ENCODE data around the gene FNTB. TPM values are rescaled to one million over a fixed set of nuclear protein-coding genes. Genes with fewer than 3 reads are reported as not detected.

The FNTB gene
- total RNA-seq, 1 donor, result 12.7 TPM

DNA sequence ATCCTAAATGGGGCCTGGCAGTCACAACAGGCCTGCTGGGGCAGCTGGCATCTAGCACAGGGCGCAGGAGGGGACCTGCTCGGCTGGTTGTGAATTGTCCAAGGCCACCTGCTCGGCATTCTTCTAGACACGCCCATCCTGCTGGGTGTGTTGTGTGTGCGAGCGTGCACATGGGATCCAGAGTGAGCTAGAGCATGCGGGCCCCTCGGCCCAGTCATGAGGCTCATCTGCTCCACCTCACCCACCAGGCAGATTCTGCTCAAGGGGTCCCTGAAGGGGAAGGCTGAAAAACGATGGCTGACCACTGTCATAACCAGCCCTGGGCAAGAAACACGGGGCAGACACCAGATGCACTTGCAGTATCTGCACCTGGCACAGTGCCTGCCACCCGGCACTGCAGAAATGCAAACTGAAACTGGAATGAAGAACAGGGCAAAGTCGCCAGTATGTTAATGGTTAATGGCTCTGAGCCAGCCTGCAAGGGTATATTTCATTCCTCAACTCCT, 83.8 kb downstream of the FNTB start:
- Histone ChIP-seq H3K27ac (ENCODE audit: low read depth, low read length) (no peak overlapping the region), H3K36me3 (ENCODE audit: insufficient read depth, low read length) (peaks cover 25% of the 10 kb centered on the region), H3K4me2 (ENCODE audit: insufficient read depth, low read length) (no peak overlapping the region), H3K4me1 (ENCODE audit: insufficient read depth, low read length) (no peaks in the 10 kb centered on the region), H2AFZ (ENCODE audit: low read length) (no peak overlapping the region), H4K20me1 (ENCODE audit: insufficient read depth, low read length) (peaks cover 21% of the 10 kb centered on the region), H3K4me3 (ENCODE audit: insufficient read depth, low read length) (no peak overlapping the region), H3K9me3 (ENCODE audit: low read depth, low read length) (no peaks in the 10 kb centered on the region), H3K27me3 (ENCODE audit: insufficient read depth, low read length) (no peaks in the 10 kb centered on the region), H3K79me2 (ENCODE audit: insufficient read depth, low read length) (peaks cover 17% of the 10 kb centered on the region)
- DNase-seq (ENCODE audit: insufficient read length, low spot score, missing footprints), result no peak
- TF ChIP-seq, protein P1, sequence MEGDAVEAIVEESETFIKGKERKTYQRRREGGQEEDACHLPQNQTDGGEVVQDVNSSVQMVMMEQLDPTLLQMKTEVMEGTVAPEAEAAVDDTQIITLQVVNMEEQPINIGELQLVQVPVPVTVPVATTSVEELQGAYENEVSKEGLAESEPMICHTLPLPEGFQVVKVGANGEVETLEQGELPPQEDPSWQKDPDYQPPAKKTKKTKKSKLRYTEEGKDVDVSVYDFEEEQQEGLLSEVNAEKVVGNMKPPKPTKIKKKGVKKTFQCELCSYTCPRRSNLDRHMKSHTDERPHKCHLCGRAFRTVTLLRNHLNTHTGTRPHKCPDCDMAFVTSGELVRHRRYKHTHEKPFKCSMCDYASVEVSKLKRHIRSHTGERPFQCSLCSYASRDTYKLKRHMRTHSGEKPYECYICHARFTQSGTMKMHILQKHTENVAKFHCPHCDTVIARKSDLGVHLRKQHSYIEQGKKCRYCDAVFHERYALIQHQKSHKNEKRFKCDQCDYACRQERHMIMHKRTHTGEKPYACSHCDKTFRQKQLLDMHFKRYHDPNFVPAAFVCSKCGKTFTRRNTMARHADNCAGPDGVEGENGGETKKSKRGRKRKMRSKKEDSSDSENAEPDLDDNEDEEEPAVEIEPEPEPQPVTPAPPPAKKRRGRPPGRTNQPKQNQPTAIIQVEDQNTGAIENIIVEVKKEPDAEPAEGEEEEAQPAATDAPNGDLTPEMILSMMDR (IDR thresholded peaks at IDR 0.05; ENCODE audit: extremely low read depth, low read depth, low read length), result no peak

DNA sequence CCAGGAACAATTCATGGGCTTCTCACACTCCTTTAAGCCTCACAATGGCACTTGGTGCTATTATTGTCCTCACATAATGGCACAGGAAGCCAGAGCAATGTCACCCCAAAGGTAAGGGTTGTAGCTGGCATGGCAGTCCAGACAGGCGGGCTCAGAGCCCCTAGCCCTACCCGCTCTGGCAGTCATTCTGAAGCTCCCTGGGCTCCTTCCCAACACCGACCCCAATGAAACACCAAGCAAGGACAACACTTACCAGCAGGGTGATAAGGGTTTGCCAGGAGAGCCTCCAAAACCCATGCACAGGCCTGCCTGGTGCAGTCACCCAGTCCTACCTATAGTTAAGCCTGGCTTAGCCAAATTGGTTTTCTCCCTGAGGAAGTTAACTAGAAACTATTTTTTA, 84.8 kb downstream of the FNTB start:
- TF ChIP-seq, protein P1 (IDR thresholded peaks at IDR 0.05; ENCODE audit: extremely low read depth, low read depth, low read length), result no peak
- H3K9me3 ChIP-seq (ENCODE audit: low read depth, low read length), result no peaks in the 10 kb centered on the region
- H4K20me1 ChIP-seq (ENCODE audit: insufficient read depth, low read length), result peaks cover 22% of the 10 kb centered on the region
- H3K4me1 ChIP-seq (ENCODE audit: insufficient read depth, low read length), result no peaks in the 10 kb centered on the region
- H2AFZ ChIP-seq (ENCODE audit: low read length), result no peak overlapping the region
- H3K27ac ChIP-seq (ENCODE audit: low read depth, low read length), result no peak overlapping the region
- peaks cover 22% of the 10 kb centered on the region for H3K79me2 ChIP-seq (ENCODE audit: insufficient read depth, low read length)
- no peak overlapping the region for H3K4me2 ChIP-seq (ENCODE audit: insufficient read depth, low read length)
- no peaks in the 10 kb centered on the region for H3K27me3 ChIP-seq (ENCODE audit: insufficient read depth, low read length)
- DNase-seq (ENCODE audit: insufficient read length, low spot score, missing footprints), result no peak
- no peak overlapping the region for H3K4me3 ChIP-seq (ENCODE audit: insufficient read depth, low read length)
- H3K36me3 ChIP-seq (ENCODE audit: insufficient read depth, low read length), result peaks cover 33% of the 10 kb centered on the region

DNA sequence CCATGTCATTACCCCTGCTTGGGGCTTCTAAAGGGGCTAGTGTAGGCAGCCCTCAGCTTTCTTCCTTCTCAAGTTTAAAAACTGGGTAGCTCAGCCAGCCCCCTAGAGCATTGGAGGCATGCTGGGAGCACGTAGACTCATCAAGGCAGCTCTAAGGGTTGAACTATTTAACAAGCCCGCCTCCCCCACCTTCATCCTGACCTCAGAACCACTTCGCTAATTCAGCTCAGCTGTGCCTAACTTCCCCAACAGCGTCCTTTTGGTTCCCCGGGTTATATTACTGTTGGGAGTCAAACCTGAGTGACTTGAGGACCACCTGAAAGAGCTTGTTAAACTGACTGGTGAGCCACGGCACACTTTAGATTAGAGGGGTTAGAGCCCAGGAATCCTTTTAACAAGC, 85.6 kb downstream of the FNTB start:
- no peaks in the 10 kb centered on the region for H3K9me3 ChIP-seq (ENCODE audit: low read depth, low read length)
- no peaks in the 10 kb centered on the region for H3K4me1 ChIP-seq (ENCODE audit: insufficient read depth, low read length)
- no peak overlapping the region for H3K27ac ChIP-seq (ENCODE audit: low read depth, low read length)
- peaks cover 40% of the 10 kb centered on the region for H3K36me3 ChIP-seq (ENCODE audit: insufficient read depth, low read length)
- DNase-seq (ENCODE audit: insufficient read length, low spot score, missing footprints), result no peak
- H3K4me3 ChIP-seq (ENCODE audit: insufficient read depth, low read length), result no peak overlapping the region
- peaks cover 22% of the 10 kb centered on the region for H4K20me1 ChIP-seq (ENCODE audit: insufficient read depth, low read length)
- no peak overlapping the region for H2AFZ ChIP-seq (ENCODE audit: low read length)
- H3K27me3 ChIP-seq (ENCODE audit: insufficient read depth, low read length), result no peaks in the 10 kb centered on the region
- peaks cover 26% of the 10 kb centered on the region for H3K79me2 ChIP-seq (ENCODE audit: insufficient read depth, low read length)
- H3K4me2 ChIP-seq (ENCODE audit: insufficient read depth, low read length), result no peak overlapping the region
- TF ChIP-seq, protein P1 (IDR thresholded peaks at IDR 0.05; ENCODE audit: extremely low read depth, low read depth, low read length), result no peak

DNA sequence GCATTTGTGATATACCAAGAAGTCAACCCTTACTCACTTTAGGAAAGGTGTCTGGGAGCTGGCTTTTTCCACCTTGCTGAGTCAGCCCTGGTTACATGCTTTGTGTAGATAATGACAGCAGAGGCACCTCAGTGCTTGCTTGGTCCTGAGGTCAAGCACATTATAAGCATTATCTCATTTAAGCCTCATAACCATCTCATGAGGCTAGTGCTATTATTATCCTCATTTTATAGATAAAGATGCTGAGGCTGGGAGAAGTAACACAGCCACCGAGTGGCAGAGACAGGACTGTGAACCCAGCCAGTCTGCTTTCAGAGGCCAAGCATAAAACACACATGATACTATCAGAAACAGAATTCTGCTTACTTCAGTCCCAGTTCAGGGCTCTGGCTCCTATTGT, 86.2 kb downstream of the FNTB start:
- peaks cover 26% of the 10 kb centered on the region for H4K20me1 ChIP-seq (ENCODE audit: insufficient read depth, low read length)
- DNase-seq (ENCODE audit: insufficient read length, low spot score, missing footprints), result no peak
- H3K27me3 ChIP-seq (ENCODE audit: insufficient read depth, low read length), result no peaks in the 10 kb centered on the region
- TF ChIP-seq, protein P1 (IDR thresholded peaks at IDR 0.05; ENCODE audit: extremely low read depth, low read depth, low read length), result no peak
- H2AFZ ChIP-seq (ENCODE audit: low read length), result no peak overlapping the region
- H3K36me3 ChIP-seq (ENCODE audit: insufficient read depth, low read length), result peaks cover 47% of the 10 kb centered on the region
- H3K79me2 ChIP-seq (ENCODE audit: insufficient read depth, low read length), result peaks cover 29% of the 10 kb centered on the region
- no peak overlapping the region for H3K27ac ChIP-seq (ENCODE audit: low read depth, low read length)
- no peak overlapping the region for H3K4me3 ChIP-seq (ENCODE audit: insufficient read depth, low read length)
- no peaks in the 10 kb centered on the region for H3K4me1 ChIP-seq (ENCODE audit: insufficient read depth, low read length)
- H3K4me2 ChIP-seq (ENCODE audit: insufficient read depth, low read length), result no peak overlapping the region
- H3K9me3 ChIP-seq (ENCODE audit: low read depth, low read length), result no peaks in the 10 kb centered on the region
